SU-DHL-6 (cell line): ENCODE results near the gene CEP170B.
"Not testable (repeated sequence)": the region's sequence is repeated elsewhere in the genome, so short reads cannot be mapped to it uniquely, and the experiment has no call there.

Experiments
- H2AFZ ChIP-seq: fragments of 200-600 bp; sonication (generic); 2 replicates; pipeline ENCODE4 v1.6.1; 2014; ENCODE audit warnings: low read depth, mild to moderate bottlenecking, moderate library complexity, mixed read lengths, antibody characterized with exemption, low read length; ENCODE audit not compliant: severe bottlenecking
- H3F3A ChIP-seq: fragments of 200-600 bp; shearing (Covaris generic); 2 replicates; pipeline ENCODE4 v1.6.0; 2016; ENCODE audit warnings: antibody characterized with exemption, mild to moderate bottlenecking; ENCODE audit not compliant: insufficient read depth
- H3K27ac ChIP-seq: fragments of 200-600 bp; sonication (generic); 2 replicates; pipeline ENCODE4 v1.5.1; 2016; ENCODE audit warnings: low read depth, mild to moderate bottlenecking, low read length, moderate library complexity, mixed read lengths
- H3K27me3 ChIP-seq: fragments of 200-600 bp; sonication (generic), shearing (Covaris generic); 2 replicates; pipeline ENCODE4 v1.6.0; 2014; ENCODE audit warnings: mild to moderate bottlenecking, low read length
- H3K36me3 ChIP-seq: fragments of 200-600 bp; sonication (generic); 2 replicates; pipeline ENCODE4 v1.6.1; 2014; ENCODE audit warnings: mild to moderate bottlenecking, low read length, mixed read lengths
- H3K4me2 ChIP-seq: fragments of 300-600, 200-600 bp; shearing (Covaris generic), sonication (generic); 2 replicates; pipeline ENCODE4 v1.6.0; 2014; ENCODE audit warnings: low read length, low read depth, mild to moderate bottlenecking; ENCODE audit not compliant: poor library complexity, severe bottlenecking
- H3K4me3 ChIP-seq: fragments of 200-600 bp; sonication (generic); 2 replicates; pipeline ENCODE4 v1.5.1; 2014; ENCODE audit warnings: antibody characterized with exemption, low read length, mild to moderate bottlenecking, mixed read lengths; ENCODE audit not compliant: insufficient read depth, poor library complexity, severe bottlenecking
- H3K79me2 ChIP-seq: fragments of 200-600 bp; sonication (generic); 2 replicates; pipeline ENCODE4 v1.6.1; 2014; ENCODE audit warnings: mild to moderate bottlenecking, low read length, moderate library complexity; ENCODE audit not compliant: insufficient read depth
- H3K9ac ChIP-seq: fragments of 200-600 bp; sonication (generic); 2 replicates; pipeline ENCODE4 v1.7.0; 2014; ENCODE audit warnings: mild to moderate bottlenecking, low read length
- H3K9me2 ChIP-seq: fragments of 200-600 bp; sonication (generic); replicated peaks from 2 replicates; pipeline ENCODE4 v1.6.1; 2014; ENCODE audit warnings: low read length; ENCODE audit not compliant: insufficient read depth
- H3K9me3 ChIP-seq: fragments of 200-600 bp; sonication (generic); 2 replicates; pipeline ENCODE4 v1.6.1; 2014; ENCODE audit warnings: low read length, mixed read lengths; ENCODE audit not compliant: insufficient read depth
- H4K20me1 ChIP-seq: fragments of 200-600 bp; sonication (generic); 2 replicates; pipeline ENCODE4 v1.6.1; 2014; ENCODE audit warnings: low read depth, mild to moderate bottlenecking, antibody characterized with exemption, low read length, moderate library complexity, mixed read lengths
- EZH2phosphoT487 ChIP-seq: fragments of 200-600 bp; sonication (generic), shearing (Covaris generic); conservative IDR thresholded peaks from 2 replicates; pipeline ENCODE4 v1.6.1; 2018; ENCODE audit warnings: mild to moderate bottlenecking, antibody characterized with exemption, low read length, moderate library complexity, mixed read lengths
- TF ChIP-seq, protein P1 (sequence below): fragments of 200-600 bp; sonication (generic); IDR thresholded peaks from one replicate; pipeline ENCODE4 v1.5.1; 2017; ENCODE audit warnings: antibody characterized with exemption, mild to moderate bottlenecking, low read length, moderate library complexity; ENCODE audit not compliant: insufficient read depth, poor library complexity, severe bottlenecking

Gene CEP170B

DNA sequence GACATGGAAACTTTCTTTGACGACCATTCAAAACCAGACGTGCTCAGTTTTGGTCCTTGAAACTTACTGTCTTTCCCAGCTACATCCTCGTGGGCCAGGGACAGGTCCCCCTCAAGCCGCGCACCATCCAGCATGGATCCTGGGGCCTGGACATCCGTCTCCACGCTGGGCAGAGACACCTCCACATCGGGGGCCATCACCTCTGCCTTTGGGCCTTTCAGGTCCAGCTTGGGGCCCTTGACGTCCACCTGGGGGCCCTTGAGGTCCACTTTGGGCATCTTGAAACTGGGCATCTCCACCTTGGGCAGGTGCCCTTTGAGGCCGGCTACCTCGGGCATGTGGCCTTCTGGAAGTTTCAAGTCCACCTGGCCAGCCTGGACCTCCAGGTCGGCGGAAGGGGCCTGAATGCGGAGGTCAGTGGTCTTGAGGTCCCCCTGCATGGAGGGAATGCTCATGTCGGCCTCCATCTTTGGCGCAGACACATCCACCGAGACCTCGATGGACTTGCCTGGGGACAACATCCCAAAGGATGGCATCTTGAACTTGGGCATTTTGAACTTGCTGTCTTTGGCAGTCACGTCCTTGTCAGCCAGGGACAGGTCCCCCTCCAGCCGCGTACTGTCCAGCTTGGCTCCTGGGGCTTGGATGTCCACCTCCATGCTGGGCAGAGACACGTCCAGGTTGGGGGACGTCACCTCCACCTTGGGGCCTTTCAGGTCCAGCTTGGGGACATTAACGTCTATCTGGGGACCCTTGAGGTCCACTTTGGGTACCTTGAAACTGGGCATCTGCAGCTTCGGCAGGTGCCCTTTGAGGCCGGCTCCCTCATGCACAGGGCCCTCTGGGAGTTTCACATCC is 76.7 kb downstream of the CEP170B start:
- H3K27ac ChIP-seq: no peak overlapping the region
- no peak for TF ChIP-seq EZH2phosphoT487
- H3K36me3 ChIP-seq: no peaks in the 10 kb centered on the region
- no peaks in the 10 kb centered on the region for H3K79me2 ChIP-seq
- H3K4me3 ChIP-seq: no peak overlapping the region
- no peak overlapping the region for H2AFZ ChIP-seq
- no peaks in the 10 kb centered on the region for H3K27me3 ChIP-seq
- no peaks in the 10 kb centered on the region for H3K9me3 ChIP-seq
- no peak overlapping the region for H3K9ac ChIP-seq
- no peak overlapping the region for H3K4me2 ChIP-seq
- no peaks in the 10 kb centered on the region for H4K20me1 ChIP-seq
- no peaks in the 10 kb centered on the region for H3K9me2 ChIP-seq
- H3F3A ChIP-seq: no peaks in the 10 kb centered on the region

DNA sequence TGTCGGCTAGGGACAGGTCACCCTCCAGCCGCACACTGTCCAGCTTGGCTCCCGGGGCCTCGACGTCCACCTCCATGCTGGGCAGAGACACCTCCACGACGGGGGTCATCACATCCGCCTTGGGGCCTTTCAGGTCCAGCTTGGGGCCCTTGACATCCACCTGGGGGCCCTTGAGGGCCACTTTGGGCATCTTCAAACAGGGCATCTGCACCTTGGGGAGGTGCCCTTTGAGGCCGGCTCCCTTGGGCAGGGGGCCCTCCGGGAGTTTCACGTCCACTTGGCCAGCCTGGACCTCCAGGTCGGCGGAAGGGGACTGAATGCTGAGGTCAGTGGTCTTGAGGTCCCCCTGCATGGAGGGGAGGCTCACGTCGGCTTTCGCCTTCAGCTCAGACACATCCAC is 77.5 kb downstream of the CEP170B start:
- Histone ChIP-seq H4K20me1 (no peaks in the 10 kb centered on the region), H3K9me2 (no peaks in the 10 kb centered on the region), H3K27ac (no peak overlapping the region), H2AFZ (no peak overlapping the region), H3K9me3 (no peaks in the 10 kb centered on the region), H3K4me2 (no peak overlapping the region), H3K79me2 (no peaks in the 10 kb centered on the region), H3F3A (no peaks in the 10 kb centered on the region), H3K36me3 (no peaks in the 10 kb centered on the region), H3K9ac (no peak overlapping the region), H3K4me3 (no peak overlapping the region), H3K27me3 (no peaks in the 10 kb centered on the region)
- TF ChIP-seq, protein P1, sequence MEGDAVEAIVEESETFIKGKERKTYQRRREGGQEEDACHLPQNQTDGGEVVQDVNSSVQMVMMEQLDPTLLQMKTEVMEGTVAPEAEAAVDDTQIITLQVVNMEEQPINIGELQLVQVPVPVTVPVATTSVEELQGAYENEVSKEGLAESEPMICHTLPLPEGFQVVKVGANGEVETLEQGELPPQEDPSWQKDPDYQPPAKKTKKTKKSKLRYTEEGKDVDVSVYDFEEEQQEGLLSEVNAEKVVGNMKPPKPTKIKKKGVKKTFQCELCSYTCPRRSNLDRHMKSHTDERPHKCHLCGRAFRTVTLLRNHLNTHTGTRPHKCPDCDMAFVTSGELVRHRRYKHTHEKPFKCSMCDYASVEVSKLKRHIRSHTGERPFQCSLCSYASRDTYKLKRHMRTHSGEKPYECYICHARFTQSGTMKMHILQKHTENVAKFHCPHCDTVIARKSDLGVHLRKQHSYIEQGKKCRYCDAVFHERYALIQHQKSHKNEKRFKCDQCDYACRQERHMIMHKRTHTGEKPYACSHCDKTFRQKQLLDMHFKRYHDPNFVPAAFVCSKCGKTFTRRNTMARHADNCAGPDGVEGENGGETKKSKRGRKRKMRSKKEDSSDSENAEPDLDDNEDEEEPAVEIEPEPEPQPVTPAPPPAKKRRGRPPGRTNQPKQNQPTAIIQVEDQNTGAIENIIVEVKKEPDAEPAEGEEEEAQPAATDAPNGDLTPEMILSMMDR: no peak
- TF ChIP-seq EZH2phosphoT487: no peak

DNA sequence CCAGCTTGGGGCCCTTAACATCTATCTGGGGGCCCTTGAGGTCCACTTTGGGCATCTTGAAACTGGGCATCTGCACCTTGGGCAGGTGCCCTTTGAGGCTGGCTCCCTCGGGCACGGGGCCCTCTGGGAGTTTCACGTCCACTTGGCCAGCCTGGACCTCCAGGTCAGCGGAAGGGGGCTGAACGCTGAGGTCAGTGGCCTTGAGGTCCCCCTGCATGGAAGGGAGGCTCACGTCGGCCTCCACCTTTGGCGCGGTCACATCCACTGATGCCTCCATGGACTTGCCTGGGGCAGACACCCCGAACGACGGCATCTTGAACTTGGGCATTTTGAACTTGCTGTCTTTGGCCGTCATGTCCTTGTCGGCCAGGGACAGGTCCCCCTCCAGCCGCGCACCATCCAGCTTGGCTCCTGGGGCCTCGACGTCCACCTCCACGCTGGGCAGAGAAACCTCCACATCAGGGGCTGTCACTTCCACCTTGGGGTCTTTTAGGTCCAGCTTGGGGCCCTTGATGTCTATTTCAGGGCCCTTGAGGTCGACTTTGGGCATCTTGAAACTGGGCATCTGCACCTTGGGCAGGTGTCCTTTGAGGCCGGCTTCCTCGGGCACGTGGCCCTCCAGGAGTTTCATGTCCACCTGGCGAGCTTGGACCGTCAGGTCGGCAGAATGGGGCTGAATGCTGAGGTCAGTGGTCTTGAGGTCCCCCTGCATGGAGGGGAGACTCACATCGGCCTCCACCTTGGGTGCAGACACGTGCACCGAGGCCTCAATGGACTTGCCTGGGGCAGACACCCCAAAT is 78.3 kb downstream of the CEP170B start:
- not testable (repeated sequence) for H4K20me1 ChIP-seq, H3K79me2 ChIP-seq, H3F3A ChIP-seq, H2AFZ ChIP-seq, H3K4me2 ChIP-seq, H3K4me3 ChIP-seq, H3K9me2 ChIP-seq, H3K27ac ChIP-seq, H3K9ac ChIP-seq, H3K36me3 ChIP-seq, H3K9me3 ChIP-seq, H3K27me3 ChIP-seq

DNA sequence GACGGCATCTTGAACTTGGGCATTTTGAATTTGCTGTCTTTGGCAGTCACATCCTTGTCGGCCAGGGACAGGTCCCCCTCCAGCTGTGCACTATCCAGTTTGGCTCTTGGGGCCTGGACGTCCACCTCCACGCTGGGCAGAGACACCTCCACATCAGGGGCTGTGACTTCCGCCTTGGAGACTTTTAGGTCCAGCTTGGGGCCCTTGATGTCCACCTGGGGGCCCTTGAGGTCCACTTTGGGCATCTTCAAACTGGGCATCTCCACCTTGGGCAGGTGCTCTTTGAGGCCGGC is 78.9 kb downstream of the CEP170B start:
- not testable (repeated sequence) for H3K9me2 ChIP-seq, H3K9me3 ChIP-seq, H3K36me3 ChIP-seq, H3F3A ChIP-seq, H3K27me3 ChIP-seq, H4K20me1 ChIP-seq, H3K27ac ChIP-seq, H3K79me2 ChIP-seq, H3K4me2 ChIP-seq, H3K9ac ChIP-seq, H2AFZ ChIP-seq, H3K4me3 ChIP-seq

DNA sequence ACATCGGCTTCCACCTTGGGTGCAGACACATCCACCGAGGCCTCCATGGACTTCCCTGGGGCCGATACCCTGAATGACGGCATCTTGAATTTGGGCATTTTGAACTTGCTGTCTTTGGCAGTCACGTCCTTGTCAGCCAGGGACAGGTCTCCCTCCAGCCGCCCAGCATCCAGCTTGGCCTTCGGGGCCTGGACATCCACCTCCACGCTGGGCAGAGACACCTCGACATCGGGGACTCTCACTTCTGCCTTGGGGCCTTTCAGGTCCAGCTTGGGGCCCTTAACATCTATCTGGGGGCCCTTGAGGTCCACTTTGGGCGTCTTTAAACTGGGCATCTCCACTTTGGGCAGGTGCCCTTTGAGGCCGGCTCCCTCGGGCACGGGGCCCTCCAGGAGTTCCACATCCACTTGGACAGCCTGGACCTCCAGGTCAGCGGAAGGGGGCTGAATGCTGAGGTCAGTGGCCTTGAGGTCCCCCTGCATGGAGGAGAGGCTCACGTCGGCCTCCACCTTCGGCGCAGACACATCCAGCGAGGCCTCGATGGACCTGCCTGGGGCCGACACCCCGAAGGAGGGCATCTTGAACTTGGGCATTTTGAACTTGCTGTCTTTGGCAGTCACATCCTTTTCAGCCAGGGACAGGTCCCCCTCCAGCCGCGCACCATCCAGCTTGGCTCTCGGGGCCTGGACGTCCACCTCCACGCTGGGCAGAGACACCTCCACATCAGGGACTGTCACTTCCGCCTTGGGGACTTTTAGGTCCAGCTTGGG is 79.6 kb downstream of the CEP170B start:
- H3K9ac ChIP-seq, H3K27ac ChIP-seq, H3K4me2 ChIP-seq, H3K36me3 ChIP-seq, H3K9me2 ChIP-seq, H4K20me1 ChIP-seq, H2AFZ ChIP-seq, H3K4me3 ChIP-seq, H3K27me3 ChIP-seq, H3K79me2 ChIP-seq, H3K9me3 ChIP-seq, H3F3A ChIP-seq: not testable (repeated sequence)

DNA sequence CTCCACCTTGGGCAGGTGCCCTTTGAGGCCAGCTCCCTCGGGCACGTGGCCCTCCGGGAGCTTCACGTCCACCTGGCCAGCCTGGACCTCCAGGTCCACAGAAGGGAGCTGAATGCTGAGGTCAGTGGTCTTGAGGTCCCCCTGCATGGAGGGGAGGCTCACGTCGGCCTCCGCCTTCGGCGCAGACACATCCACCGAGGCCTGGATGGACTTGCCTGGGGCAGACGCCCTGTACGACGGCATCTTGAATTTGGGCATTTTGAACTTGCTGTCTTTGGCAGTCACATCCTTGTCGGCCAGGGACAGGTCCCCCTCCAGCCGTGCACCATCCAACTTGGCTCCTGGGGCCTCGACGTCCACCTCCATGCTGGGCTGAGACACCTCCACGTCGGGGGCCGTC is 80.2 kb downstream of the CEP170B start:
- not testable (repeated sequence) for H3K9me2 ChIP-seq, H3K4me3 ChIP-seq, H4K20me1 ChIP-seq, H3K36me3 ChIP-seq, H3F3A ChIP-seq, H3K27me3 ChIP-seq, H2AFZ ChIP-seq, H3K9me3 ChIP-seq, H3K9ac ChIP-seq, H3K27ac ChIP-seq, H3K4me2 ChIP-seq, H3K79me2 ChIP-seq
